ENCODE data around the gene ENPP6.

GRCh38 chr4:184114431-184114830, 103.2 kb downstream of the ENPP6 start:
- TF ChIP-seq CTCF (IDR thresholded peaks at IDR 0.05) = no peak
- no peak for TF ChIP-seq EZH2 (IDR thresholded peaks at IDR 0.05; ENCODE audit: borderline replicate concordance, insufficient read depth, low read depth, low read length, poor library complexity, severe bottlenecking)
